Measurements from ENCODE around the gene TPX2.

TPX2 gene

DNA sequence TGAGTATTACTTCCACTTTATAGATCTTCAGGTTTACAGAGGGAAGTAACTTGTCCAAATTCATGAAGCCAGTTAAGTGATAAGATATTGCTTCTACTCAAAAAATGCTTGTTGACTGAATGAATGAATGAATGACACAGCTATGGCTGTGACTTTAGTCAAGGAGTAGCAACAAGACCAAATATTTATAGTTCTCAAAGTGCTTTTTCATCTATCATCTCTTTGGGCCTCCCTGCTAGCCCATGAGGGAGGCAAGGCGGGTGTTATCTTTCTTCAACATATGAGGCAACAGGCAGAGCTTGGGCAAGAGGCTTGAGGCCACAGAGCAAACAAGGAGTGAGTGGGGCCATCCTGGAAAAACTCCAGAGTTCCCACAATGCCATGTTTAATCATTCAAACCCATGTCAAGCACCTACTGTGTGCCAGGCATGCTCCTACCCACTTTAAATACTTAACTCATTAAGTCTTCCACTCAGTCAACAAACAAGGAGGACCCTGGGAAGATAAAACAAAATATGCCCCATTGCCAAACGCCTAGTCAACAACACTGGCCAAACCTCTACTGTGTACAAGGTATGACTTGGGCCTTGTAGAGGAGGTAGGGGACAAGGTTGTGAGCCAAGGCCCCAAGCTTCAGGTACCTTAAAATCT, 32.4 kb upstream of the TPX2 start:
- DNase-seq, result no peak

DNA sequence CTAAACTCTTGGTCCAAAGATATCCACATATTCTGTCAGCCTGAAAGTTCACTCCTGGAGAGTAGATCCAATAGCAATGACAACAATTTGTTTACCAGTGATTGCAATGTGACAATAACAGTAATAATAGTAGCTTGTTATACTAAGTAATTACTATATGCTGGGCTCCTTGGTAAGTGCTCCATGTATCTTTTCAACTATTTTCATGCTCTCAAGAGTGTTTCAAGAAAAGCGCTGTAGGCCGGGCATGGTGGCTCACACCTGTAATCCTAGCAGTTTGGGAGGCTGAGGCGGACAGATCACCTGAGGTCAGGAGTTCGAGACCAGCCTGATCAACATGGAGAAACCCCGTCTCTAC, 31.9 kb upstream of the TPX2 start:
- no peak for DNase-seq

DNA sequence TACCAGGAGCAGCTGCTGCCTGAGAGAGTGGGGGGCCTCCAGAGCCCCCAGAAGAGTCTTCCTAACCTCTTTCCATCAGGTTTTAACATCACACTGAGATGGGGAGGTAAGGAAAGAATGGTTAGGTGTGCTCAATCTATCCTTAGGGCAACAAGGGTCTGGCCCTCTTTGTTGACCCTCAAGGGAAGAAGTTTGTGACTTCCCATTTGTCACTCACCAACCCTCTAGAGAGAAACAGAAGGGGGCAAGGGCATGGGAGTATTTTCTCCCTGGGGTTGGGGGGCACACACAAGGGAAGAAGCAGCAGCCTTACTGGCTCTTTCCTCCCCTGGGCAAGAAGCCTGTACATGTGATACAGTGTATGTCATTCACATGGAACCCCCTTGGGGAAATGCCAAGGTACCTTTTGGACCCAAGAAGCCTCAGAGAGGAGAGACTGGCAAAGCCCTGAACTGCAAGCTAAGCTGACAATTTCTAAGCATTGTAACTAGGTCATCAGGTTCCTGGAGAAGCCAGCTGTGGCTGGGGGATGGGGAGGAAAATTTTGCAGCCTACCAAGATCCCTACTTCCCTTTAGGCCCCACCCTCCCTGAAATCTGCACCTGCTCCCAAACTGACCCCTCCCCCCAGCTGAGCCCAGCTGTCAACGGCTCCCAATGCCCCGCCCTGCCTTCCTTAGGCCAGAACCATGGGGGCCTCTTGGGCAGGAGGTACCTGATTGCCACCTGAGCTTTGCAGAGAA, 30.9 kb upstream of the TPX2 start:
- no peak for DNase-seq

- DNase-seq, result no peak
These were observed 30.2 kb upstream of the TPX2 start for GRCh38 chr20:31708736-31709534.

DNA sequence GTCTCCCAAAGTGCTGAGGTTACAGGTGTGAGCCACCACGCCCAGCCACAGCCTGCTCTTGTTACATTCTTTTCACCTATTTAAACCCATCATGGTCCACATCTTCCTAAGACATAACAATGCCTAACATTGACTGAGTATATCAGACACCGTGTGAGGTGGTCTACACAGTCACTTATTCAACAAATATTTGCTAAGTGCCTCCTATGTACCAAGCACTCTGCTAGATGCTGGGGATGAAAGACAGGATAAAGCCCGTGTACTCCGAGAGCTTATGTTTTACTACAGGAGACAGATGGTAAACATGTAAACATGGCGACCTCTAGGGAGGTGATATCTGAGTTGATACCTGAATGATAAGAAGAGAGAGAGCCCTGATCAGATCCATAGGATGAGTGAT, 29.2 kb upstream of the TPX2 start:
- DNase-seq, result no peak

DNA sequence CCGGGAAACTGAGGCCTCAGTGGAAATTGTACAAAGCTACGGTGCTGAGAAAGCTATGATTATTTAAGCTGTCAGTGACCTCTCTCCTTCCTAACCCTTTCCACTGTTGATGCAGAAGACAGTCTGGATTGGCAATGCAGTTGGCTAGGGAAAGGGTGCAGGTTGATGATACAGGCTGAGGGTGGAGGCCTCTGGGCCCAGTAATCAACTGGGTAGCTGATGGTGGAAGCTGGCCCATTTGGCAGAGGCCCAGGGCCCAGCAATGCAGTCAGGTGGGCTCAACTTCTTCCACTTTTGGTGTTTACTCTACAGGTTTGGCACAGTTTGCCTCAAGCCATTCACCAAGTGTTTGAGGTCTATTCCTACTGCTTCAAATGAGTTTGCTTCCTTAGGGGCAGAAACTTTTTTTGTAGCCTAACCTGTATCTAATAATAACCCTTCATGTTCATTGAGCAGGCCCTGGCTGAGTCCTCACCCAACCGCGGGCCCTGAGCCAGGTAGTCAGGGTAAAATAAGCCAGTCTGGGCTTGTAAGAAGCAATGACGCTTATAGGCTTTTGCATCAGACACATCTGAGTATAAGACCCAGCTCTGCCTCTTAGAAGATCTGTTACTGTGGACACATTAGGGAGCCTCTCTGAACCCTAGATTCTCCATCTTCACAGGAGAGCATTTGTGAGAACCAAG, 28.5 kb upstream of the TPX2 start:
- no peak for DNase-seq

DNA sequence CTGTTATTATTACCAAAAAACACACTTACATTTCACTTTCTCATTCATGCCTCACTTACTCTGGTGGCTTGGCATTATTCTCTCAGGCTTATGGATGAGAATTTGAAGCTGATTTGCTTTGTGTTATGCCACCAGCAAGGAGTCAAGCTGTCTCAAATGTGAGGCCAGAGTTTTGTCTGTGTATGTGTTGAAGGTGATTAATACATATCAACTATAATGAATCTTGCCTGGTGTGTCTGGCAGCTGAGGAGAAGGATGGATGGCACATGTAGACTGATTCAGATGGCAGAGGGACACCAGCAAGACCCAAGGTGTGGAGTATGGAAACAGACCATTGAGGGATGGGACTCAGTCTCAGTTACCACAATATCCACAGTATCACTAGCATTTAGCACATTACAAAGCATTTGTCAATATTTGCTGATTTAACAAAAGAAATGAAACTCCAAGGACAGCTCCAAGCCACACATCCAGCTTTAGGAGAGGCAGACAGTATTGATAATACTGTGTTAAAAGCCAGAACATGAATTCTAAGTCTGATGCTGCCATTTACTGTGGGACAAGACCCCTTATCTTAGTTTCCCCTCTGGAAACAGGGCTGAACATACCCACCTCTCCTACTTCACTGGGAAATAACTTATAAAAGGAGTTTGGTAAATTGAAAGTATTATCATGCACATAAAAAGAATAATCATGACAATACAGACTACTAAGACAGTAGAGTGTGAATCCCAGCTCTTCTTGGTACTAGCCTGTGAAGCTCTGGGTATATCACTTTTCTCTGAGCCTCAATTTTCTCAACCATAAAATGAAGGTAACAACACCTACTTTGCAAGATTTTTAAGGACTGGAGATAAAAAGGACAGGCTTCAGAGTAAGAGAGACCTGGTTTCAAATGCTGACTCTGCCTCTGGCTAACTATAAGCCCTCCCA, 27.6 kb upstream of the TPX2 start:
- no peak for DNase-seq

- DNase-seq, result no peak
These were observed 27.0 kb upstream of the TPX2 start for GRCh38 chr20:31712112-31712553.

DNA sequence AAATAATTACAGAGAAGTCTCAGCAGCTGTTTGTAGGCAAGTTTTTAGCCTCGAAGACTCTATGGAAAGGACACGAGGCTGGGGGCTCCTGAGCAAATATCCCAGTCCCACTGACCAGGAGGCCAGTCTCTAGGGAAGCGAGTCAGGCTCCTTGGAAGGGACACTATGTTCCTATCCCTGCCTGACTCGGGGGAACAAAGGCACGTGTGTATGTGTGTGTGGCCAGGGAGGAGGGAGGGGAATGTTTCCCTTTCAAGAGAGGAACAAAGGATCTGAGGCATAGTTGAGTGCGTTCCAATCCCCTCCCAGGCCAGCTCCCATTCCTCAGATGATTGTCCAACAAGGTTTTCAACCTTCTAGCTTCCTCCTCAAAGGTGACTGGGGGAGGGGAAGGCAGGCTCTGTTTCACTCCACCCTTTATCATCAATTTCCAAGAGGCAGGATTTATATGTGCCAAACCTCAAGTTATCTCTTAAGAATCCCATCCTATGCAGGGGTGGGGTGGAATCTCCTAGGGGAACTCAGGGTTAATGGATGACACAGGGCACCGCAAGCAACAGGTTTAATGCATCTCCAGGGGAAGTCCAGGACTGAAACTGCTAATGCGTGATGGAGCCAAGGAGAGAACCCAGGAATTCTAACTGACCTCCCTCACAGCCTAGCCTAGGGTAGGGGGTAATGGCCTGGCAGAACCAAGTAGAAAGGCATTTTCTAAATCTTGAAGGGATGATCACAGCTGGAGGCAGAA, 26.4 kb upstream of the TPX2 start:
- DNase-seq, result no peak

DNA sequence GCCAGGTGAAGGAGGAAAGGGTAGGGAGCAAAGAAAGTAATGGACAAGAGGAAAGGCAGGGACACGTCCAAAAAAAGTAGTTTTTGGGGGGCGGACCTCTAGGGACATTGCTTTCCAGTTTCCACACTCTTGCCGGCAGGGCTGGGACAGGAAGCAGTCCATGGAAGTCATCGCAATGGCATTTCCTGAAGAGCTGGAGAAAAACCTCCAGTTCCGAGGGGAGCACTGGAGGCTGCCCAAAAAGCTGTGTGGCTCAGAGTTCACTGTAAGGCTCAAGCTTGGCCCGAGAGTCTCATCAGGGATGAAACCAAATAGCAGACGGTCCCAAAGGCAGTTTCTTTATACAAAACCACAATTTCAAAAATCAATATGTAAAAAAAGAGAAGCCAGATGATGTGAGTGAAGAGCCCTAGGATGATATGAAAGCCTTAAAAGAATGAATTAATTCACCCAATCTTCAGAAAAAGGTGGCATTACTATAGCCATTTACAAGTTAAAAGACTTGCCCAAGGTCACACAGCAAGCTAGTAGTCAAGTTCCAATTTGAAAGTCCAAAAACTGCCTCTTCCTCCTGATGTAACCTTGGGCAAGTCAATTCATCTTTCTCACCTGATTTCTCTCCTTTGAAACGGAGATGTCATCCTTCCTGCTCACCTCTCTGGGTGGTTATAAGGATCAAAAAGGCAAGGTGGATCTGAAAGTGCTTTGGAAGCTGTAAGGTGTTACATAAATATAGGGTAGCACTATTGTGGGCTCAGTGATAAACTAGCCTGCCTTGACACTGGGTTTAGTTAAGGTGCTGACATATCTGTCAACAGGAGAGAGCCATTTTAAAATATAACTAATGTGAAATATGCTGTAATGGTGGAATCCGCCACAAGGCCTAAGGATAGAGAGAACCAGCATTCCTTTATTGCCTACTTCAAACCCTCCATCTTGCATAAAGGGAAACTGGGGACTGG, 25.5 kb upstream of the TPX2 start:
- DNase-seq, result no peak

DNA sequence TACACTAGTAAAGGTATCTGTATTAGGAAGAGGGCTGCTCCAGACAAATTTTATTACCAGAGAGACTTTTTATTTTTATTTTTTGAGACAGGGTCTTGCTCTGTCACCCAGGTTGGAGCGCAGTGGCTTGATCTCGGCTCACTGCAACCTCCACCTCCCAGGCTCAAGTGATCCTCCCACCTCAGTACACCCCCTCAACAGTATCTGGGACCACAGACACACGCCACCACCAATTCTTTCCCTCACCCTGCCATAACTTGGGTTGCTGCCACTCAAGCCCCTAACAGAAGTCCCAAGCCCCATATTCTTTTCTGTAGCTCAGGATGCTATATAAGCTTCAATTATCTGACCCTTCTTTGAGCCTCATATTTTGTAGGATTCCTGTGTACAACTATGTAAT, 23.3 kb upstream of the TPX2 start:
- DNase-seq, result no peak

- DNase-seq, result no peak
These were observed 22.7 kb upstream of the TPX2 start for GRCh38 chr20:31716351-31716750.

DNA sequence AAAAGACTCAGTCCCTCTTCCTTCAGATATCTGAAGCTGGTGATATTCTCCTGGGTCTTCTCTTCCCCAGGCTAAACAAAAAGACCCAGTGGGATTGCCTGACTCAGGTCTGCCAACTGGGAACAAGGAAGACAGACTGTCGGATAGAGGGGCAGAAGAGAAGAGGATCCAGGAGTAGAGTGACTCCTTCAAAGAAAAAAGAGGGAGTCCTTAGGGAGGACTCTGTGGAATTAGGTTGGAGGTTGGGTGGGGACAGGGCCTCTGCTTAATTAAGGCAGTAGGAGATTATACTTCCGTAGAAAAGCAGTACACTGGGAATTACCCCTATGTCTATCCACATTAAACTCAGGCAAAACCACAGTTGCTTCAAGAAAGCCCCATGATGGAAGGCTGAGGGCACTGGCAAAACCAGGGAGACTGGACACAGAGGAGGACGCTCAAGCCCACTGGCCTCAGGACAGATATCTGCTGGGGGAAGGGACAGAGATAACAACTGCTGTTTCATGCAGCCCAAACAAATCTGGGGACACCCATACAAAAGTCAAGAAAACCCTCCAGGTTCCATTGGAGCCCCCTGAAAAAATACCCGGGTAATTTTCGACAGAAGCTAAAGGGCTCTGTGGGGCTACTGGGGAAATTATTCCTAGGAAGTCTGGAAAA, 22.1 kb upstream of the TPX2 start:
- no peak for DNase-seq

- DNase-seq, result peak; percentile 72
These were observed 21.4 kb upstream of the TPX2 start for GRCh38 chr20:31717478-31718201.

DNA sequence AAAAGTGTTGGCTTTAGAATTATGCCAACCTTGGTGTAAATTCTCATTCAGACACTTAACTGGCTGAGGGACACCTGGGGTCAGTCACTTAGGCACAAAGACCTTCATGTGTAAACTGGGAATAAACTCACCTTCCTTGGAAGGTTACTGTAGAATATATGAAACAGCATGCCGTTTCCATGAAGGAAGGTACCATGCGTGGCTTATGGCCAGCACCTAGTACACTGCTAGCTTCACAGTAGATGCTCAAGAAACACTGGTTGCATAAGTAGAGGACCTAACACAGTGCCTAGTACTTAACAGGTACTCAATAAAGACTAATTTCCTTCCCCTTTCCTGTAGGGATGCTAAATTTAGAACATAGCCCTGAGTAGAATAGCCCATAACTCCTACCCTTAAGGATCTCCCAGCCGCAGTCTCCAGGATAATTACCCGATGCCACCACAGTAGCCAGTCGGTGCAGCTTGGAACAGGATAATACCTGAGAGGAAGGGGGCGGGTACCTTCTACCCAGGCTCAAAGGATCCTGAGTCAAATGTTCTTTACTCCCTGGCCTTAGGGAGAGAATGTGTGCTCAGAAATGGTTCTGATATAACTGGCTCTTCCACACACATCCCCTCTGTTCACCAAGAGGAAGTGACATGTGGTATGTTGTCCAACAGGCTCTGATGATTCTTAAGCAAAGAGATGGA, 20.0 kb upstream of the TPX2 start:
- DNase-seq, result no peak

DNA sequence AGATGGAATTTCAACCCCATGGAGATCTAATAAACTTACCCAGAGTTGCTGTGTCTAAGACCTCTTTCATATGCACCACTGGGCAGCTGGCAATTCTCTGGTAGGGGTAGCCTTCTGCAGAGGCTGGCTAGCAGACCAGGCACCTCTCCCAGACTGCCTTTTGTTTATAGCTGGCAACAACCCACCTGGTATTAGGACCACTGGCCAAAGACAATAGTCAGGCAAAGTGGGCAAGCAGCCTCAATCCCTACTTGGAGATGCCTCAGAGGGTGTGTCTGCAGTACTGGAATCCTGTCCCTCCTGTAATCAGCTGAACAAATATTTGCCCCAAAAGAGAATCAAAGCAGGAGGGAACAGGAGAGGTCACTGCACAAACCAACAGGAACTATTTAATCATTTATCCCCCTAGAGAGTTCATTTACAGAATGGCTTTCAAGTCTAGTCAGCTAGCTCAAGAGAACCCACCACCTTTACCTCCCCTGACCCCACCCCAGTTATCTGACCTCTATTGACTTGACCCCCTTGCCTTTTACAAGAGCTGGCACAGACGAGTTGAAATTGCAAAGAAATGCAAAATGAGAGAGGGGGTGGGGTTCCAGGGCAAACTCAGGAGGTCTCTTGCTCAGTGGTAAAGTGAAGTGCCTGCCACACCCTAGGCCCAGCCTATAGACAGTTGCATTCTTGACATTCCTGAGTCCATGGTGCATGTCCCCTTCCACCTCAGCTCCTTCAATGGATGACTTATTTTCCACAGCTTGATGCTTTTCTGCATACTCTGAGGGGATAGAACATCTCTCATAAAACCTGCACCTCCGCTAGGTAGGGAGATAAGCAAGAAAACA, 19.2 kb upstream of the TPX2 start:
- no peak for DNase-seq
